NCI-H526 (cell line): Measurements from ENCODE around the gene RPTOR.
"Not testable (repeated sequence)": the region's sequence is repeated elsewhere in the genome, so short reads cannot be mapped to it uniquely, and the experiment has no call there.

Experiments
- DNase-seq, 2 experiments: peaks; one replicate each; lab custom pipeline; 2025; lab: John Stamatoyannopoulos, UW

Gene RPTOR

GRCh38 chr17:80783486-80783885, 238.8 kb downstream of the RPTOR start:
- no peak for DNase-seq

GRCh38 chr17:80783971-80784370, 239.3 kb downstream of the RPTOR start:
- no peak for DNase-seq

- DNase-seq = no peak
Measured at GRCh38 chr17:80785477-80786178, 241.0 kb downstream of the RPTOR start.

- no peak for DNase-seq
Measured at GRCh38 chr17:80786470-80786869, 241.8 kb downstream of the RPTOR start.

GRCh38 chr17:80786887-80787286, 242.2 kb downstream of the RPTOR start:
- no peak for DNase-seq

- no peak for DNase-seq
Measured at GRCh38 chr17:80787881-80788280, 243.2 kb downstream of the RPTOR start.

GRCh38 chr17:80789356-80789902, 244.8 kb downstream of the RPTOR start:
- no peak for DNase-seq

- no peak for DNase-seq
Measured at GRCh38 chr17:80790021-80790765, 245.6 kb downstream of the RPTOR start.

GRCh38 chr17:80790981-80791742, 246.5 kb downstream of the RPTOR start:
- no peak for DNase-seq

GRCh38 chr17:80791758-80792284, 247.2 kb downstream of the RPTOR start:
- DNase-seq = no peak

GRCh38 chr17:80792373-80792781, 247.7 kb downstream of the RPTOR start:
- DNase-seq = no peak

- DNase-seq = no peak
Measured at GRCh38 chr17:80793421-80793820, 248.8 kb downstream of the RPTOR start.

GRCh38 chr17:80793851-80794267, 249.2 kb downstream of the RPTOR start:
- DNase-seq = no peak

GRCh38 chr17:80794281-80795089, 249.8 kb downstream of the RPTOR start:
- DNase-seq = no peak

- no peak for DNase-seq
Measured at GRCh38 chr17:80795090-80795580, 250.5 kb downstream of the RPTOR start.

- DNase-seq = no peak
Measured at GRCh38 chr17:80795754-80796153, 251.1 kb downstream of the RPTOR start.

- no peak for DNase-seq
Measured at GRCh38 chr17:80796430-80796861, 251.8 kb downstream of the RPTOR start.

- DNase-seq = not testable (repeated sequence)
Measured at GRCh38 chr17:80797222-80797621, 252.6 kb downstream of the RPTOR start.

GRCh38 chr17:80797741-80798594, 253.3 kb downstream of the RPTOR start:
- DNase-seq = no peak
